Liver (tissue), 9 donors: ENCODE data around the gene PKP3. TPM values are rescaled to one million over a fixed set of nuclear protein-coding genes. Genes with fewer than 3 reads are reported as not detected.
"Not testable (repeated sequence)": the region's sequence is repeated elsewhere in the genome, so short reads cannot be mapped to it uniquely, and the experiment has no call there.

Experiments
- DNase-seq: peaks from one replicate; pipeline ENCODE4 v3.0.0-alpha.2; 2017; ENCODE audit warnings: low spot score
- H3K27ac ChIP-seq, 2 donors: one replicate each; pipeline ENCODE4 v1.7.0; 2013; ENCODE audit warnings: inconsistent platforms in 2 of 2, low read length in 2 of 2, control low read depth in 1 of 2, low read depth in 1 of 2, mild to moderate bottlenecking in 1 of 2
- H3K27me3 ChIP-seq, 4 donors: one replicate each; pipeline versions ENCODE4 v1.6.1 to v1.7.0; 2013; ENCODE audit warnings: low read length in 3 of 4, inconsistent platforms in 1 of 4, mild to moderate bottlenecking in 1 of 4, moderate library complexity in 1 of 4; ENCODE audit not compliant: control insufficient read depth in 4 of 4, insufficient read depth in 4 of 4
- H3K36me3 ChIP-seq, 4 donors: one replicate each; pipeline versions ENCODE4 v1.6.1 to v1.7.0; 2013; ENCODE audit warnings: low read length in 3 of 4, mild to moderate bottlenecking in 3 of 4, low read depth in 1 of 4, moderate library complexity in 1 of 4; ENCODE audit not compliant: control insufficient read depth in 4 of 4, insufficient read depth in 3 of 4
- H3K4me1 ChIP-seq, 4 donors: one replicate each; pipeline versions ENCODE4 v1.6.1 to v1.7.0; 2013; ENCODE audit warnings: low read length in 3 of 4, mild to moderate bottlenecking in 3 of 4, moderate library complexity in 1 of 4; ENCODE audit not compliant: control insufficient read depth in 4 of 4, insufficient read depth in 4 of 4
- H3K4me3 ChIP-seq, 3 donors: one replicate each; pipeline versions ENCODE4 v1.6.1 to v1.7.0; 2013; ENCODE audit warnings: low read length in 3 of 3, control low read depth in 1 of 3, low read depth in 1 of 3, mild to moderate bottlenecking in 1 of 3
- H3K9ac ChIP-seq, 2 donors: one replicate each; pipeline ENCODE4 v1.7.0; 2013; ENCODE audit warnings: low read length in 2 of 2, mild to moderate bottlenecking in 2 of 2, moderate library complexity in 2 of 2, control low read depth in 1 of 2, low read depth in 1 of 2
- H3K9me3 ChIP-seq, 4 donors: one replicate each; pipeline versions ENCODE4 v1.6.1 to v1.7.0; 2013; ENCODE audit warnings: low read length in 3 of 4; ENCODE audit not compliant: control insufficient read depth in 4 of 4
- ATF3 ChIP-seq: IDR thresholded peaks from 2 replicates; pipeline ENCODE4 v1.6.1; 2016; ENCODE audit warnings: antibody characterized with exemption
- CTCF ChIP-seq: fragments of 150-350 bp; IDR thresholded peaks from 2 replicates; pipeline ENCODE4 v1.5.1; 2017; ENCODE audit warnings: improper control_type of control experiment, low read depth, low read length; ENCODE audit not compliant: missing input control
- EGR1 ChIP-seq, 2 donors: IDR thresholded peaks; 2 replicates each; pipeline ENCODE4 v1.6.1; 2016 to 2018; ENCODE audit warnings: antibody characterized with exemption in 2 of 2, low read depth in 2 of 2
- FOXA2 ChIP-seq: IDR thresholded peaks from 2 replicates; pipeline ENCODE4 v1.6.1; 2016; ENCODE audit warnings: antibody characterized with exemption
- GABPA ChIP-seq, 2 donors: IDR thresholded peaks in 1 of 2; conservative IDR thresholded peaks in 1 of 2; 2 replicates each; pipeline ENCODE4 v1.6.1; 2016; ENCODE audit warnings: antibody characterized with exemption in 2 of 2, mild to moderate bottlenecking in 1 of 2, moderate library complexity in 1 of 2
- HNF4A ChIP-seq, 2 donors: conservative IDR thresholded peaks; 2 replicates each; pipeline ENCODE4 v1.6.1; 2016; ENCODE audit warnings: antibody characterized with exemption in 2 of 2, mild to moderate bottlenecking in 2 of 2
- HNF4G ChIP-seq: IDR thresholded peaks from 2 replicates; pipeline ENCODE4 v1.6.1; 2016; ENCODE audit warnings: antibody characterized with exemption
- JUND ChIP-seq, 2 donors: IDR thresholded peaks; 2 replicates each; pipeline ENCODE4 v1.6.1; 2016; ENCODE audit warnings: antibody characterized with exemption in 2 of 2
- MAX ChIP-seq: IDR thresholded peaks from 2 replicates; pipeline ENCODE4 v1.6.1; 2016; ENCODE audit warnings: antibody characterized with exemption
- NR2F2 ChIP-seq: IDR thresholded peaks from 2 replicates; pipeline ENCODE4 v1.6.1; 2016; ENCODE audit warnings: antibody characterized with exemption
- RAD21 ChIP-seq, 2 donors: IDR thresholded peaks; 2 replicates each; pipeline ENCODE4 v1.6.1; 2016; ENCODE audit warnings: antibody characterized with exemption in 2 of 2, mild to moderate bottlenecking in 2 of 2
- REST ChIP-seq: IDR thresholded peaks from 2 replicates; pipeline ENCODE4 v1.6.1; 2016; ENCODE audit warnings: antibody characterized with exemption, mild to moderate bottlenecking
- RXRA ChIP-seq, 2 donors: IDR thresholded peaks; 2 replicates each; pipeline ENCODE4 v1.6.1; 2017 to 2018; ENCODE audit warnings: antibody characterized with exemption in 2 of 2, mild to moderate bottlenecking in 1 of 2
- SP1 ChIP-seq: IDR thresholded peaks from 2 replicates; pipeline ENCODE4 v1.6.1; 2018; ENCODE audit warnings: antibody characterized with exemption, mild to moderate bottlenecking
- TAF1 ChIP-seq: conservative IDR thresholded peaks from 2 replicates; pipeline ENCODE4 v1.6.1; 2016; ENCODE audit warnings: antibody characterized with exemption, mild to moderate bottlenecking
- YY1 ChIP-seq: IDR thresholded peaks from 2 replicates; pipeline ENCODE4 v1.6.1; 2016; ENCODE audit warnings: antibody characterized with exemption, mild to moderate bottlenecking
- ZBTB33 ChIP-seq: IDR thresholded peaks from 2 replicates; pipeline ENCODE4 v1.6.1; 2016; ENCODE audit warnings: antibody characterized with exemption
- WGBS: extraction: QIAGEN DNeasy Blood & Tissue Kit; methylation state at CpG from one replicate; pipeline ENCODE4 v1.1.7; 2013; 5-methylcytosine and 5-hydroxymethylcytosine counted together
- polyA plus RNA-seq, 2 donors: library from polyadenylated mRNA; stranded (reverse) in 1 of 2; unstranded in 1 of 2; fragments of 200-250 nt in 1 of 2; fragments of >200 nt in 1 of 2; fragmentation: Nextera tagmentation in 1 of 2; extraction: Ambion mirVana in 1 of 2; gene quantifications; one replicate each; pipeline versions ENCODE4 v1.2.1 to v1.2.3, GENCODE V29; 2013 to 2015
- total RNA-seq, 2 donors: library from RNA; depleted of rRNA; stranded (reverse); fragments of >200 nt; gene quantifications; one replicate each; pipeline ENCODE4 v1.2.3, GENCODE V29; 2014
- donor health status: healthy.
- donor health status: healthy.
- donor health status: healthy.
- donor health status: healthy.
- donor health status: healthy.

PKP3 gene
- total and polyA plus RNA-seq, 4 donors, result 0.08 to 0.37 (median 0.25) TPM; not detected in 1

GRCh38 chr11:360326-361280 is 33.4 kb upstream of the PKP3 start:
- TF ChIP-seq ZBTB33 (no peak), YY1 (no peak), RAD21 (IDR thresholded peaks at IDR 0.05) (no peak), SP1 (no peak)
- H3K4me3 ChIP-seq, result no peak overlapping the region
- peaks cover 0 to 1% (median 0%) of the 10 kb centered on the region in 4 donors for H3K4me1 ChIP-seq
- no peak overlapping the region for H3K27ac ChIP-seq
- H3K27me3 ChIP-seq, result no peaks in the 10 kb centered on the region
- WGBS, result 82% methylated on average over 22 of the region's 22 CpGs
- H3K9ac ChIP-seq, result no peak overlapping the region
- DNase-seq, result no peak
- no peaks in the 10 kb centered on the region for H3K36me3 ChIP-seq
- H3K9me3 ChIP-seq, result peaks cover 0 to 6% (median 0%) of the 10 kb centered on the region in 4 donors

- H3K9ac ChIP-seq, result no peak overlapping the region
- no peaks in the 10 kb centered on the region for H3K4me1 ChIP-seq
- DNase-seq, result no peak
- no peak for TF ChIP-seq CTCF
- TF ChIP-seq YY1, result no peak
- TF ChIP-seq ATF3, result no peak
- no peak for TF ChIP-seq JUND (IDR thresholded peaks at IDR 0.05)
- no peak for TF ChIP-seq RXRA (IDR thresholded peaks at IDR 0.05)
- TF ChIP-seq GABPA (IDR thresholded peaks at IDR 0.05 in 1 of 2, conservative IDR thresholded peaks at IDR 0.05 in 1 of 2), result no peak
- no peak for TF ChIP-seq REST
- no peak for TF ChIP-seq TAF1
- no peak for TF ChIP-seq EGR1 (IDR thresholded peaks at IDR 0.05; ENCODE audit: low read depth in 2 of 2)
- no peak for TF ChIP-seq FOXA2
- TF ChIP-seq MAX, result no peak
- TF ChIP-seq ZBTB33, result no peak
- TF ChIP-seq HNF4A (conservative IDR thresholded peaks at IDR 0.05), result no peak
- TF ChIP-seq SP1, result no peak
- no peak for TF ChIP-seq RAD21 (IDR thresholded peaks at IDR 0.05)
- no peak for TF ChIP-seq HNF4G
- TF ChIP-seq NR2F2, result no peak
- no peaks in the 10 kb centered on the region for H3K36me3 ChIP-seq
- 80% methylated on average over 36 of the region's 36 CpGs for WGBS
- peaks cover 0 to 6% (median 0%) of the 10 kb centered on the region in 4 donors for H3K9me3 ChIP-seq
- peaks cover 3 to 15% (median 5%) of the 10 kb centered on the region in 4 donors for H3K27me3 ChIP-seq
- H3K4me3 ChIP-seq, result no peak overlapping the region
- H3K27ac ChIP-seq, result no peak overlapping the region
Observed at GRCh38 chr11:362642-363442, 31.2 kb upstream of the PKP3 start.

GRCh38 chr11:363443-363805 is 30.6 kb upstream of the PKP3 start:
- not testable (repeated sequence) for H3K36me3 ChIP-seq, H3K9ac ChIP-seq, H3K9me3 ChIP-seq, H3K4me3 ChIP-seq, H3K27ac ChIP-seq, H3K4me1 ChIP-seq, DNase-seq
- H3K27me3 ChIP-seq, result peaks cover 3 to 20% (median 9%) of the 10 kb centered on the region in 4 donors
- WGBS, result 77% methylated on average over 22 of the region's 22 CpGs
